ENCODE results near the gene EDNRA.

DNA sequence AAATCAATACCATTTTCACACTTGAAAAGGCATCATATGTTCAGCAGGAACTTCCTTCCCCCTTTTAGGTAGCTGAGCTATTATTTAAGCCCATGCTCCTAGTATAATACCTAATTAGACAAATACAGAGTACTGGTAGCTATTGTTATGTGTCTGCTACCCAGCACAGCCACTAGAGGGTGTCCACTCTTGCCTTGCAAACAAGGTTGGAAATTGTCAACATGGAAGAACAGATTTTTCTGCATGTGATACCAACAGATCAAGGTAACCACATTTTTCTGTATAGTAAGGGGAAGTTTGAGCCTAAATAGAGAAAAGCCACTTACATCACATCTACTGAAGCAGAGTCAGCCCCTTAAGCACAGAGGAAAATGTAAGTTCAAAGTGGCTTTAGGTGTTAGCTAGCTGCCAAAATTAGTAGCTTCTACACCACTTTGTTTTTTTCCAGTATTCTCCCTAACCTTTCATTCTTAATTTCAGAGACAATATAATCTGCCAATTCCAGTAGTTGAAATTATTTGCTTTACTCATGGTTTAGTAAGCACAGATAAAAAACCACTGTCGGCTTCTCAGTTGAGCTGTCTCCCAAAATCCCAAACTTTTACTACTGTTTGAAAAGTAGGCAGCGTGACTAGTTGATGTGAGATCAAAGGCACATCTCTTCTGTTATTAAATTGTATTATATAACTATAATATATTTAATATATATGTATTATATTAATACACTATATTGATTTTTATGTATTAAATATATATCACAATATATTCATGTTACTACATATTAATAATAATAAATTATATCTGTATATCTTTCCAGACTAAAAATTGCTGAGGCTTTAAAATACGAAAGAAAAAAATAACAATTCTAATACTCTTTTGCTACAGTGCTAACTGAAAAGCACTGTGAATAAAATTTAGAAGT lies 38.2 kb downstream of the EDNRA start:
- TF ChIP-seq CTCF (IDR thresholded peaks at IDR 0.05) (peak in 2 of 3 donors; percentile 69 to 71), POLR2A (IDR thresholded peaks at IDR 0.05) (no peak)

Measured in breast epithelium (tissue), 3 donors.